ENCODE data around the gene SH3RF1. TPM values are rescaled to one million over a fixed set of nuclear protein-coding genes. Genes with fewer than 3 reads are reported as not detected.

The SH3RF1 gene
- total RNA-seq, 1 experiment from 2014 or later = 15.3 TPM

- Mint-ChIP-seq H3K27ac (no peak overlapping the region), H3K36me3 (ENCODE audit: insufficient read depth in 1 of 3, low read depth in 3 of 3) (no peaks in the 10 kb centered on the region), H3K4me3 (no peak overlapping the region), H3K4me1 (peaks cover 4 to 8% of the 10 kb centered on the region in 2 experiments), H3K9me3 (peaks cover 0 to 2% of the 10 kb centered on the region in 2 experiments; a peak in 2 of 5 replicates), H3K27me3 (ENCODE audit: low read depth) (no peaks in the 10 kb centered on the region)
- Histone ChIP-seq H3K27me3 (ENCODE audit: insufficient read depth, low read length) (no peaks in the 10 kb centered on the region), H2BK12ac (ENCODE audit: insufficient read length, low read depth, low read length) (no peak overlapping the region), H2BK20ac (ENCODE audit: low read depth, low read length, poor library complexity, severe bottlenecking) (no peak overlapping the region), H3K79me2 (ENCODE audit: insufficient read depth, low read length) (no peaks in the 10 kb centered on the region), H3K27ac (ENCODE audit: insufficient read length, low read depth, low read length) (no peak overlapping the region), H2BK15ac (ENCODE audit: low read depth, low read length) (no peak overlapping the region), H2BK5ac (ENCODE audit: insufficient read length, low read length) (no peak overlapping the region), H3K4ac (ENCODE audit: low read depth, low read length) (no peak overlapping the region), H3K9me3 (ENCODE audit: control insufficient read depth, low read depth, low read length) (no peaks in the 10 kb centered on the region), H4K91ac (ENCODE audit: insufficient read length, low read depth, low read length) (no peak overlapping the region), H3K23me2 (ENCODE audit: insufficient read length, low read depth, low read length, poor library complexity, severe bottlenecking) (no peaks in the 10 kb centered on the region), H3K4me2 (ENCODE audit: insufficient read depth, insufficient read length, low read length) (no peak overlapping the region), H4K8ac (replicated peaks; ENCODE audit: insufficient read length, low read depth, low read length) (no peak overlapping the region), H4K20me1 (ENCODE audit: control insufficient read depth, insufficient read depth, insufficient read length) (no peaks in the 10 kb centered on the region), H3K9ac (ENCODE audit: extremely low read depth, insufficient read length, low read length) (no peak overlapping the region), H4K5ac (ENCODE audit: insufficient read length, low read depth, low read length) (no peak overlapping the region), H3K4me1 (ENCODE audit: insufficient read depth, low read length) (no peaks in the 10 kb centered on the region), H2BK120ac (ENCODE audit: low read depth, low read length, poor library complexity, severe bottlenecking) (no peak overlapping the region), H3K23ac (ENCODE audit: insufficient read length, low read depth, low read length) (no peak overlapping the region), H3K79me1 (ENCODE audit: insufficient read depth, low read depth, low read length, poor library complexity, severe bottlenecking) (no peaks in the 10 kb centered on the region), H3K18ac (ENCODE audit: insufficient read length, low read depth, low read length) (no peak overlapping the region), H3K14ac (ENCODE audit: insufficient read depth, low read length) (no peak overlapping the region), H2AFZ (ENCODE audit: low read length) (no peak overlapping the region), H3K56ac (ENCODE audit: insufficient read length, low read depth, low read length) (no peak overlapping the region), H3T11ph (ENCODE audit: low read length) (no peak overlapping the region), H2AK5ac (ENCODE audit: insufficient read length, low read length) (no peak overlapping the region)
- no CpG with 5 or more reads among the region's 12 CpGs for WGBS (ENCODE audit: extremely low coverage, insufficient read length, low lambda C conversion rate)
- no peak for TF ChIP-seq CTCF (conservative IDR thresholded peaks at IDR 0.05)
- no peak for DNase-seq
Observed at GRCh38 chr4:169309326-169309967, 38.7 kb upstream of the SH3RF1 start.

Data from H9 (cell line).